GM23248 (cell line): ENCODE measurements around the gene KRT78. TPM values are rescaled to one million over a fixed set of nuclear protein-coding genes. Genes with fewer than 3 reads are reported as not detected.

Experiments used
- DNase-seq: peaks from one replicate; pipeline ENCODE4 v3.0.0-alpha.2; 2015
- H2AFZ ChIP-seq: fragments of 200-600 bp; sonication (generic); 2 replicates; pipeline ENCODE4 v1.6.1; 2016; ENCODE audit warnings: antibody characterized with exemption
- H3F3A ChIP-seq: fragments of 200-600 bp; sonication (generic); 2 replicates; pipeline ENCODE4 v1.6.1; 2016; ENCODE audit warnings: mild to moderate bottlenecking, antibody characterized with exemption, mixed run types; ENCODE audit not compliant: insufficient read depth
- H3K27ac ChIP-seq: fragments of 200-600 bp; sonication (generic); 2 replicates; pipeline ENCODE4 v1.5.1; 2016; ENCODE audit warnings: mild to moderate bottlenecking
- H3K27me3 ChIP-seq: fragments of 200-600 bp; sonication (generic); replicated peaks from 2 replicates; pipeline ENCODE4 v1.6.1; 2016; ENCODE audit warnings: mild to moderate bottlenecking; ENCODE audit not compliant: insufficient read depth
- H3K36me3 ChIP-seq: fragments of 200-600 bp; sonication (generic); 2 replicates; pipeline ENCODE4 v1.6.1; 2016; ENCODE audit warnings: low read depth, mild to moderate bottlenecking
- H3K4me1 ChIP-seq: fragments of 200-600 bp; sonication (generic); 2 replicates; pipeline ENCODE4 v1.6.1; 2016; ENCODE audit warnings: mild to moderate bottlenecking; ENCODE audit not compliant: insufficient read depth
- H3K4me2 ChIP-seq: fragments of 200-600 bp; sonication (generic); one replicate; pipeline ENCODE4 v1.6.1; 2016; ENCODE audit warnings: mild to moderate bottlenecking; ENCODE audit not compliant: unreplicated experiment
- H3K4me3 ChIP-seq: fragments of 200-600 bp; sonication (generic); 2 replicates; pipeline ENCODE4 v1.5.1; 2016; ENCODE audit warnings: mild to moderate bottlenecking
- H3K79me2 ChIP-seq: fragments of 200-600 bp; sonication (generic); 2 replicates; pipeline ENCODE4 v1.6.1; 2016; ENCODE audit warnings: mild to moderate bottlenecking; ENCODE audit not compliant: insufficient read depth
- H3K9ac ChIP-seq: fragments of 200-600 bp; sonication (generic); 2 replicates; pipeline ENCODE4 v1.6.1; 2016; ENCODE audit warnings: mild to moderate bottlenecking
- H3K9me2 ChIP-seq: fragments of 200-600 bp; sonication (generic); 2 replicates; pipeline ENCODE4 v1.6.1; 2016; ENCODE audit warnings: mixed run types, mild to moderate bottlenecking, moderate library complexity; ENCODE audit not compliant: insufficient read depth
- H3K9me3 ChIP-seq: fragments of 200-600 bp; sonication (generic); one replicate; pipeline ENCODE4 v1.6.1; 2017; ENCODE audit warnings: low read depth
- H4K20me1 ChIP-seq: fragments of 200-600 bp; sonication (generic); 2 replicates; pipeline ENCODE4 v1.6.0; 2016; ENCODE audit not compliant: insufficient read depth
- EZH2 ChIP-seq: fragments of 200-600 bp; sonication (generic); IDR thresholded peaks from 2 replicates; pipeline ENCODE4 v1.6.1; 2018; ENCODE audit warnings: antibody characterized with exemption, mild to moderate bottlenecking; ENCODE audit not compliant: insufficient read depth, poor library complexity, severe bottlenecking
- EZH2phosphoT487 ChIP-seq: fragments of 200-600 bp; sonication (generic); IDR thresholded peaks from 2 replicates; pipeline ENCODE4 v1.6.1; 2018; ENCODE audit warnings: antibody characterized with exemption, moderate library complexity, mild to moderate bottlenecking, low read depth; ENCODE audit not compliant: insufficient read depth
- WGBS, 2 experiments: methylation state at CpG; one replicate each; pipeline ENCODE4 v1.1.6; 2015 to 2017; ENCODE audit warnings: low lambda C conversion rate in 2 of 2, low coverage in 1 of 2; ENCODE audit errors: missing lambda C conversion rate in 2 of 2; 5-methylcytosine and 5-hydroxymethylcytosine counted together
- in situ Hi-C: fragments of 300-500 bp; cut with MboI; formaldehyde crosslinking; loops from 2 replicates; pipeline ENCODE4 v1.15.0; 2020
- polyA plus RNA-seq: library from polyadenylated mRNA; unstranded; fragments of >200 nt; fragmentation: Nextera tagmentation; extraction: Ambion mirVana; gene quantifications from 2 replicates; pipeline ENCODE4 v1.2.1, GENCODE V29; 2016
- total RNA-seq: library from RNA; depleted of rRNA; stranded (reverse); fragments of >200 nt; shearing (Covaris generic); gene quantifications from 2 replicates; pipeline ENCODE4 v1.2.3, GENCODE V29; 2014

The KRT78 gene
- total and polyA plus RNA-seq, 2 experiments from 2014 or later: not detected

GRCh38 chr12:52821826-52822660 lies 26.8 kb downstream of the KRT78 start:
- Histone ChIP-seq H3K79me2 (no peaks in the 10 kb centered on the region), H3K9me2 (no peaks in the 10 kb centered on the region), H2AFZ (no peak overlapping the region), H3K4me3 (no peak overlapping the region), H3K9ac (no peak overlapping the region), H3K4me2 (no peak overlapping the region), H3K4me1 (peaks cover 9% of the 10 kb centered on the region; the same call in 1 of the 2 replicates), H3F3A (no peaks in the 10 kb centered on the region), H3K36me3 (no peaks in the 10 kb centered on the region), H4K20me1 (no peaks in the 10 kb centered on the region), H3K9me3 (no peaks in the 10 kb centered on the region), H3K27me3 (peaks cover 29% of the 10 kb centered on the region), H3K27ac (no peak overlapping the region)
- 79 to 81% methylated on average over 10 of the region's 10 CpGs for WGBS, 2 experiments
- in situ Hi-C loops: no loop called here
- no peak for TF ChIP-seq EZH2
- no peak for TF ChIP-seq EZH2phosphoT487
- peak; percentile 42 for DNase-seq

- Histone ChIP-seq H3K4me2 (no peak overlapping the region), H3K27ac (no peak overlapping the region), H3K9me3 (no peaks in the 10 kb centered on the region), H3F3A (no peaks in the 10 kb centered on the region), H3K79me2 (no peaks in the 10 kb centered on the region), H3K36me3 (no peaks in the 10 kb centered on the region), H3K27me3 (peaks cover 33% of the 10 kb centered on the region), H4K20me1 (no peaks in the 10 kb centered on the region), H3K4me1 (peaks cover 9% of the 10 kb centered on the region; the same call in 1 of the 2 replicates), H3K4me3 (no peak overlapping the region), H3K9me2 (no peaks in the 10 kb centered on the region), H2AFZ (no peak overlapping the region), H3K9ac (no peak overlapping the region)
- 77 to 86% methylated on average over 4 of the region's 4 CpGs for WGBS, 2 experiments
- in situ Hi-C loops: no loop called here
- DNase-seq: no peak
- TF ChIP-seq EZH2 (no peak), EZH2phosphoT487 (no peak)
These were observed 27.6 kb downstream of the KRT78 start for GRCh38 chr12:52821071-52821730.

GRCh38 chr12:52820521-52820920 lies 28.3 kb downstream of the KRT78 start:
- Histone ChIP-seq H3K79me2 (no peaks in the 10 kb centered on the region), H3K4me3 (no peak overlapping the region), H3K9me3 (no peaks in the 10 kb centered on the region), H3K4me2 (no peak overlapping the region), H3K36me3 (no peaks in the 10 kb centered on the region), H3K4me1 (peaks cover 9% of the 10 kb centered on the region; the same call in 1 of the 2 replicates), H3K9ac (no peak overlapping the region), H4K20me1 (no peaks in the 10 kb centered on the region), H3K9me2 (no peaks in the 10 kb centered on the region), H3K27me3 (peaks cover 33% of the 10 kb centered on the region), H2AFZ (no peak overlapping the region), H3F3A (no peaks in the 10 kb centered on the region), H3K27ac (no peak overlapping the region)
- WGBS, 2 experiments: 83 to 90% methylated on average over 6 of the region's 6 CpGs
- in situ Hi-C loops: no loop called here
- TF ChIP-seq EZH2 (no peak), EZH2phosphoT487 (no peak)
- no peak for DNase-seq

- Histone ChIP-seq H3K4me3 (no peak overlapping the region), H3K27me3 (peaks cover 38% of the 10 kb centered on the region), H3K9me3 (no peaks in the 10 kb centered on the region), H3K4me2 (no peak overlapping the region), H4K20me1 (no peaks in the 10 kb centered on the region), H3K36me3 (no peaks in the 10 kb centered on the region), H3K9ac (no peak overlapping the region), H3K79me2 (no peaks in the 10 kb centered on the region), H3F3A (no peaks in the 10 kb centered on the region), H3K27ac (no peak overlapping the region), H3K9me2 (no peaks in the 10 kb centered on the region), H2AFZ (no peak overlapping the region), H3K4me1 (peaks cover 9% of the 10 kb centered on the region; the same call in 1 of the 2 replicates)
- in situ Hi-C loops: no loop called here
- 58 to 61% methylated on average over 5 to 7 of the region's 7 CpGs for WGBS, 2 experiments
- TF ChIP-seq EZH2: no peak
- no peak for TF ChIP-seq EZH2phosphoT487
- DNase-seq: no peak
These were observed 28.9 kb downstream of the KRT78 start for GRCh38 chr12:52819731-52820510.
